PC-9 (cell line): ENCODE results near the gene PDE10A.

Experiments used
- EZH2 ChIP-seq: fragments of 200-600 bp; sonication (generic); IDR thresholded peaks from 2 replicates; pipeline ENCODE4 v1.8.0; 2017; ENCODE audit warnings: antibody characterized with exemption, low read depth
- TF ChIP-seq, protein P1 (sequence below): fragments of 200-600 bp; sonication (generic); conservative IDR thresholded peaks from 2 replicates; pipeline ENCODE4 v1.6.1; 2017; ENCODE audit warnings: mixed run types, antibody characterized with exemption, mild to moderate bottlenecking, moderate library complexity

GRCh38 chr6:165308926-165309731, 353.9 kb downstream of the PDE10A start, which contains the start of gene C6orf118:
- no peak for TF ChIP-seq EZH2
- TF ChIP-seq, protein P1, sequence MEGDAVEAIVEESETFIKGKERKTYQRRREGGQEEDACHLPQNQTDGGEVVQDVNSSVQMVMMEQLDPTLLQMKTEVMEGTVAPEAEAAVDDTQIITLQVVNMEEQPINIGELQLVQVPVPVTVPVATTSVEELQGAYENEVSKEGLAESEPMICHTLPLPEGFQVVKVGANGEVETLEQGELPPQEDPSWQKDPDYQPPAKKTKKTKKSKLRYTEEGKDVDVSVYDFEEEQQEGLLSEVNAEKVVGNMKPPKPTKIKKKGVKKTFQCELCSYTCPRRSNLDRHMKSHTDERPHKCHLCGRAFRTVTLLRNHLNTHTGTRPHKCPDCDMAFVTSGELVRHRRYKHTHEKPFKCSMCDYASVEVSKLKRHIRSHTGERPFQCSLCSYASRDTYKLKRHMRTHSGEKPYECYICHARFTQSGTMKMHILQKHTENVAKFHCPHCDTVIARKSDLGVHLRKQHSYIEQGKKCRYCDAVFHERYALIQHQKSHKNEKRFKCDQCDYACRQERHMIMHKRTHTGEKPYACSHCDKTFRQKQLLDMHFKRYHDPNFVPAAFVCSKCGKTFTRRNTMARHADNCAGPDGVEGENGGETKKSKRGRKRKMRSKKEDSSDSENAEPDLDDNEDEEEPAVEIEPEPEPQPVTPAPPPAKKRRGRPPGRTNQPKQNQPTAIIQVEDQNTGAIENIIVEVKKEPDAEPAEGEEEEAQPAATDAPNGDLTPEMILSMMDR: no peak
